Epithelial cell of proximal tubule (primary cell): ENCODE measurements around the gene NAT9. TPM values are rescaled to one million over a fixed set of nuclear protein-coding genes. Genes with fewer than 3 reads are reported as not detected.

Experiments used
- DNase-seq: peaks from one replicate; pipeline ENCODE4 v3.0.0-alpha.2; 2011; ENCODE audit warnings: low read depth
- H3K4me3 ChIP-seq: 2 replicates; pipeline ENCODE4 v1.5.1; 2011; ENCODE audit warnings: low read depth, mild to moderate bottlenecking, low read length
- CTCF ChIP-seq: conservative IDR thresholded peaks from 2 replicates; pipeline ENCODE4 v1.5.1; 2012; ENCODE audit warnings: low read depth, mild to moderate bottlenecking, low read length
- total RNA-seq: library from RNA; depleted of rRNA; stranded (reverse); fragments of >200 nt; gene quantifications from 2 replicates; pipeline ENCODE4 v1.2.3, GENCODE V29; 2015

The NAT9 gene
- total RNA-seq, 1 donor from 2014 or later = 24.5 TPM

GRCh38 chr17:74757502-74757901 lies 18.6 kb downstream of the NAT9 start:
- no peak for DNase-seq
- peak overlapping the region; percentile 18 for H3K4me3 ChIP-seq
- no peak for TF ChIP-seq CTCF

GRCh38 chr17:74756891-74757290 lies 19.3 kb downstream of the NAT9 start:
- H3K4me3 ChIP-seq = no peak overlapping the region
- no peak for TF ChIP-seq CTCF
- no peak for DNase-seq

- H3K4me3 ChIP-seq = no peak overlapping the region
- TF ChIP-seq CTCF = no peak
- DNase-seq = no peak
Measured at GRCh38 chr17:74755533-74755932, 20.6 kb downstream of the NAT9 start.

GRCh38 chr17:74754832-74755231 lies 21.3 kb downstream of the NAT9 start:
- no peak overlapping the region for H3K4me3 ChIP-seq
- TF ChIP-seq CTCF = no peak
- no peak for DNase-seq

GRCh38 chr17:74752822-74753401 lies 23.2 kb downstream of the NAT9 start:
- DNase-seq = no peak
- no peak overlapping the region for H3K4me3 ChIP-seq
- TF ChIP-seq CTCF = no peak

- DNase-seq = no peak
- H3K4me3 ChIP-seq = no peak overlapping the region
- no peak for TF ChIP-seq CTCF
Measured at GRCh38 chr17:74752415-74752814, 23.7 kb downstream of the NAT9 start.

GRCh38 chr17:74750327-74751069 lies 25.6 kb downstream of the NAT9 start:
- DNase-seq = no peak
- peak overlapping the region; percentile 99 for H3K4me3 ChIP-seq
- TF ChIP-seq CTCF = no peak
